SIG-M5 (cell line): ENCODE measurements around the gene SPSB4.

Experiments
- DNase-seq: peaks from one replicate; lab custom pipeline; 2025; lab: John Stamatoyannopoulos, UW

SPSB4 gene

DNA sequence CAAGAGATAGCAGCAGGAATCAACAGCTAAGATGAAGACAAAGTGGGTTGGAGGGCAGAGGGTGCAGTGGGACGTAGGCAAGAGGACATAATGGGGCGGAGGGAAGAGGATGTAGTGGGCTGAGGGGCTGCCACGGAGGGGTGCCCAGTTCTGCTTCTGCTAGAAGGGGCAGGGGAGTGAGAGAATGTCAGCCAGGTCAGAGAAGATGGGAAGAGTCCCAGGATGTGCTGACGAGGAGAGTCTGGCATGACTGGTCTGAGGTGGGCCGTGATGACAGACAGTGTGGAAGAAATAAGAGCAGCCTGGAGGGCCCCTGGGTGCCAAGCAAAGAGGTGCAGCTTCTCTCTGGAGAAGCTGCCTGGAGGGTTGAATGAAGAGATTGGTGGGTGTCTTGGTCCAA, 4.0 kb downstream of the SPSB4 start:
- DNase-seq = no peak

- DNase-seq = no peak
These were observed 4.6 kb downstream of the SPSB4 start for GRCh38 chr3:141055536-141056445.

- DNase-seq = no peak
These were observed 5.6 kb downstream of the SPSB4 start for GRCh38 chr3:141056751-141057171.

- no peak for DNase-seq
These were observed 6.3 kb downstream of the SPSB4 start for GRCh38 chr3:141057436-141057835.

GRCh38 chr3:141057946-141058800, 7.0 kb downstream of the SPSB4 start:
- no peak for DNase-seq

- no peak for DNase-seq
These were observed 7.8 kb downstream of the SPSB4 start for GRCh38 chr3:141058996-141059395.

- DNase-seq = no peak
These were observed 8.7 kb downstream of the SPSB4 start for GRCh38 chr3:141059816-141060215.

GRCh38 chr3:141060327-141060726, 9.2 kb downstream of the SPSB4 start:
- DNase-seq = no peak

DNA sequence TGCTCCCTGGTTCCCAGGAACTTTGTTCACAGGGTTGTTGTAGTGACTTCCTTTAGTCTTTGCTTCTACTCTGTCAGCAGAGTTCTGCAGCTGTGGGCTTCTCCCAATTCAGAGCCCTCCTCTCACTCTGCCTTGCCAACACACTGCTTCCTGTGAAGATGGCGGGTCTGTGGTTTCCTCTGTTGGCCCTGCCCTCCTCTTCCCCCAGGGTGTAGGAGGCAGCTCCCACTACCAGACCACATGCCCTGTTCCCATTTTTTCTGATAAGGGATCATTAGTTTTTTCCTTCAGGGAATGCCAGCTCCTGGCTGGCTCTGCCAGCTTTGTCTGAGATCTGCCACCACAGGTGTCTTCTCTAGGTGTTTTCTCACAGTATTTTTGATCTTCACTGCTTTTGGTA, 12.7 kb downstream of the SPSB4 start:
- no peak for DNase-seq

- no peak for DNase-seq
These were observed 13.2 kb downstream of the SPSB4 start for GRCh38 chr3:141064255-141064926.

- no peak for DNase-seq
These were observed 14.1 kb downstream of the SPSB4 start for GRCh38 chr3:141065258-141065657.

- no peak for DNase-seq
These were observed 15.0 kb downstream of the SPSB4 start for GRCh38 chr3:141065841-141066805.

DNA sequence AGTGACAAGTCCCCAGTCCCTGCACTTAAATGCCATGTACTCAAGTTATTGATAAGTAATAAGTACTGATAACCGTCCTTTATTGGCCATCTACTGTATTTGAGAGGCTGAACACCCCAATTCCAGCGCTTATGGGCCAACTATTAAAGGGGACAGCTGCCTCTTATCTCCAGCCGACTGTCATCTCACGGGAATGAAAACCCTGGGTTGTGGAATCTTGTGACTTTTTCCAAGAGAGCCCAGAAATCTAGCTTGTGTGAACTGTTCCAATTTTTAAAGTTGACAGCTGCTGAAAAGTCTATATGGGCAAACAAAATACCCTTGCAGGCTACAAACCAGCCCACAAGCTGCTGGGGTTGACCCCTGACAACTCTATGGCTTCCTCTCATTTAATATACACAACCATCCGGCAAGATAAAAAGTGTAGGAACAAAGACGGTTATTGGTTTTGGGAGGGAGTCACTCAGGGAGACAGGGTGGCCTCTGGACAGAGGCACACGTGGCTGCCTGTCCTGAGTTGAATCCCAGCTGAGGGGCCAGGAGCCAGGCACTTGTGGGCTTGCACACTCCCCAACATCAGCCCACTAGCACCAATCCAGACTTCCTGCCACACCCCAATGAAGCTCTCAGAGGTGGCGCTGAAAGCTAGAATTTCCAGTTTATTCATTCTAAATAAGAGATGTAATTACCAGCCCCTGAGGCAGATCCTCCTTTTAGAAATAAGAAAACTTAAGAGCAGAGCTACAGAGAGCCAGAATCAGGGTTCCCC, 16.2 kb downstream of the SPSB4 start:
- no peak for DNase-seq

- DNase-seq = no peak
These were observed 19.1 kb downstream of the SPSB4 start for GRCh38 chr3:141070229-141070628.

DNA sequence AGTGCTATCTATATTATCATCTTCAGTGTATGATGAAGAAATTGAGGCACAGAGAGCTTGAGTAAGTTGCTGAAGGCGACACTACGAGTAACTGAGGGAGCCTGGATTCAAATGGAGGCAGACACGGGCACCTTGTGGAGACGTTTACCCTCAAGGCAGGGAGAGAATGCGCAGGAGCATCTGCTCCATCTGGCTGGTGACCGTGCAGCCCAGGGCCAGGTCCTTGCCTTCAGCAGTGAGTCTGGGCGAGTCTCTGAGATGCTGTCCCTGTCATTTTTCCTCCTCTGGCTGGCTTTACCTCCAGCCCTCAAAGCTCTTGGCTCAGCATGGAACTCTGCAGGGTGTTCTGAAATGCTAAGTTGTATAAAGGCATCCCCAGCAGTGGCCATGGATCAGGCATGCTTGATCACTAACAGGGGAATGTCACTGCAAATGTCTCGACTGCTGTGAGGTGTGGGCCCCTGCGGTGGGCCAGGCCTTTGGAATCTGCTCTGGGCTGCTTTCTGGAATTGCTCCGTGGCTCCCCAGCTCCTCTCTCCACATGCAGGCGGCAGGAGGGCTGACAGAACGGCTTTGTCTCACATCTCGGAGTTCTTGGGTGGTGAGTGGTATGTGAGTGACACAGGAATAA, 19.7 kb downstream of the SPSB4 start:
- no peak for DNase-seq

GRCh38 chr3:141071681-141072260, 20.6 kb downstream of the SPSB4 start:
- no peak for DNase-seq

- no peak for DNase-seq
These were observed 21.8 kb downstream of the SPSB4 start for GRCh38 chr3:141072950-141073349.

GRCh38 chr3:141073580-141073979, 22.4 kb downstream of the SPSB4 start:
- no peak for DNase-seq

DNA sequence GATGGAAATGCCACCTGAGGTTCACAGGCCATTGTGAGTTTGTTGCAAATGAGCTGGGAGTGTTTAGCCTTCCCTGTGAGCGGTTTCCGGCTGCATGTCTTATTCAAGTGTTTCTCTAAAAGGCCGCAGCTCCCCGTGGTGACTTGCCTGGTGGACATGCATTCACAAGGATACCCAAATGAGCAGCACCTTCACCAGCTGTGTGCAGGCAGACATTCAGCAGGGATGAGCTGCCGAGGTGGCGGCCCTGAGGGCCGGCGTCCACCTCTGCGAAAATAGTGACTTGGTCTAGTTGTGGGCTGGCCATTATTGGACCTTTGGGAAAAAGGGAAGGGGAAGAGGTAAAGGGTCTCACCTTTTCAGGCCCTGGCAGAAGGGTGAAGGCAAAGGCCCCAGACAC, 23.4 kb downstream of the SPSB4 start:
- no peak for DNase-seq
